Stimulated activated naive CD8-positive, alpha-beta T cell treated with anti-CD3 and anti-CD28 coated beads, Interleukin-15, Interleukin-2, amounts not matched to agents 100 U/mL and 50 U/mL, for 24 hours (primary cell): ENCODE measurements around the gene XAB2.

Experiments used
- ATAC-seq: fragments of 150-1000 bp; cut with Tn5 transposase; one replicate; pipeline ENCODE4 v1.10.0; 2021
- DNase-seq: peaks from one replicate; pipeline ENCODE4 v3.0.0; 2021

The XAB2 gene

DNA sequence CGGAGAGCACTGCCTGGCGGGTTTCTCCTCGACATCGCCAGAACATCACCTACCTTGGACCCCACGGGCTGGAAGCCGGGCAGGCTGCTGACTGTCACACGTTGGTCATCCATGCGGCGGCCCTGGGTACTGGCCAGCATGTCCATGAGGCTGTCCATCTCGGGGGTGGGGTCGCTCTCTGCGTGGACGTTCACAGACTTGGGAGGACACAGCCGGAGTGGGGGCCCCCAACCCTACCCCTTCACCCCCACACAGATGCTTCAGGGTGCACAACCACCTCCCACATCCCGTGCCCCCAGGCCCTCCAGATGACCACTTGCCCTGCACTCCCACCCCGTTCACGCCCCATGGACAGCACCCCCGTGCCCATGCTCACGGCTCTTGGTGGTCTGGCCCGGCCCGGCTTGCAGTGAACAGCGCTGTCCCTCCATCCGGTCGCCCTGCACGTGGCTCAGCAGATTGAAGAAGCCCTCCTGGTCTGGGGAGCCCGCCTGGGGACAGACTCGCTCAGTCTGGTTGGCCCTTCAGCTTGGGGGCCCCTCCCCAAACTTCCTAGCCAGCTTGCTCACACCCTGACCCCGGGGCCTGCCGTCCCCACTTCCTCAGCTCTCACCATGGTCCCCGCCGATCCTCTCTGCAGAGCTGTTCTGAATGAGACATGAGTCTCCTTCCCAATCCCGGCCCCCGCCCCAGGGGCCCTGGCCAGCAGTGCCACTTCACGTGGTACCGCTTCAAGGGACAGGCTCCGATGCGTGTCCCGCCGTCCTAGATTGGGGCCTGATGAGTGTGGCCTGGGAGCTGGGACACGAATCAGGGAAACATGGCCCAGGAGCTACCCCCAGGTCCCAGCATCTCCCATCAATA lies 3.2 kb upstream of the XAB2 start:
- ATAC-seq (no peak), DNase-seq (no peak)

- ATAC-seq (no peak), DNase-seq (no peak)
Observed at GRCh38 chr19:7631577-7631976, 2.2 kb upstream of the XAB2 start.

GRCh38 chr19:7628589-7629311 lies 595 bp downstream of the XAB2 start:
- no peak for ATAC-seq
- DNase-seq = no peak

- no peak for ATAC-seq
- no peak for DNase-seq
Observed at GRCh38 chr19:7627166-7627565, 2.2 kb downstream of the XAB2 start.

DNA sequence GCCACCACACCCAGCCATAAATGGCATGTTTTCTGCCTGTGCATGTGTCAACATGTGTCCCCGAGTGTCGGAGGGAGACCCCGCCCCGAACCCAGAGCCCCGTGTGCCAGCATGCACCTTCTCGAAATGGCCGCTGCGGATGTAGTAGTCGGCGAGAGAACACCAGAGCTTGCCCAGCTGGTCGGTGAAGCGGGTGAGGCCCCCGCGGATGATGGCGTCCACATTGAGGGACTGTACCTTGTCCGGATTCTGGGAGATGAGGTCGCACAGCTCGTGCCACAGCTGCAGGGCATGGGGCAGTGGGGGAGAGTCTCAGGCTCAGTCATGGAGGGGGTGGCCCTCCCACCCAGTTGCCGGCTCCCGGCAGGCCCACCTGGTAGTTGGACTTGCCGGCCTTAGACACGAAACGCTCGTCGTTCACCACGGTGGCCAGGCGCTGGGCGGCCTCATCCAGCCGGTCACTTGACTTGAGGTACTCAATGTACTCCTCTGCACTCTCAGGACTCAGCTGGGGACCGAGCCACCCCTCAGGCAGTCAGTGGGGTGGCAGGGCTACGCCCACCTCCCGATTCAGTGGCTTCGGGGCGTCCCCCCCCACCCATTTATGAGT lies 3.5 kb downstream of the XAB2 start:
- DNase-seq (no peak), ATAC-seq (no peak)

- ATAC-seq (no peak), DNase-seq (no peak)
Observed at GRCh38 chr19:7624810-7625209, 4.5 kb downstream of the XAB2 start.

DNA sequence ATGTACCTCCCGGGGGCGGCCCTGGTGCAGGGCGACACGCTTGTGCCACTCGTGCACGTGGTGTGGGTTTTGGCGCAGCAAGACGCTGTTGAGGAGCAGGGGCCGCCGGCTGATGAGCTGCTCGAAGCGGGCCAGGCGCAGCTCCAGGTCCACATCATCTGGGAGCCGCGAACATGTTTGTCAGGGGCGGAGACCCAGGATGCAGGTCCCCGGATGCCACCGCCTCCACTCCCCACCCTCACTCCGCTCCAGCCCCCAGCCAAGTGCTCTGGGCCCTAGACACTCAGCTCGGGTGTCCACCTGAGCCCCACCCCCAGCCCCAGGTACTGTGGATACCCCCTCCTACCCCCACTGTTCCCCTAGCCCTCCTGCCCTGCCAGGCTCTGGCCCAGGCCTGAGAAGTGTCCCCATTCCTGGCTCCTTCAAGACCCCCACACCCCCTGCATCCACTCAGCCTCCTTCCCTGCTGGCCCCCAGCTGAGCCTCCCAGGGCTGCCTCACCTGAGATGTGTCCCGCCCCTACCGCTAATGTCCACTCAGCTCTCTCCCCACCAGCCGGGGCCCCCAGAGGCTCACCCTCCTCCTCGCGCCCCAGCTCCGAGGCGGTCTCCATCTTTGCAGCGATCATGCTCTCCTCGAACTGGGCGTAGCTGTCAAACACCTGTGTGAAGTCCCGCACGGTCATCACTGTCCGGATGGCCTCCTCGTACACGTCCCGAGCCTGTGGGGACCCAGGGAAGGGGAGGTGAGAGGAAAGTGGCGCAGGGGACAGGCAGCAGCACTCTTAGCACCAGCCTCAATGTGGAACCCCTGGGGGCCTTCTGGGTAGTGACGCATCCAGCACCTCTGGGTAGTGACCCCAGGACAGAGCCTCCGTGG lies 5.4 kb downstream of the XAB2 start:
- ATAC-seq = no peak
- DNase-seq = no peak

DNA sequence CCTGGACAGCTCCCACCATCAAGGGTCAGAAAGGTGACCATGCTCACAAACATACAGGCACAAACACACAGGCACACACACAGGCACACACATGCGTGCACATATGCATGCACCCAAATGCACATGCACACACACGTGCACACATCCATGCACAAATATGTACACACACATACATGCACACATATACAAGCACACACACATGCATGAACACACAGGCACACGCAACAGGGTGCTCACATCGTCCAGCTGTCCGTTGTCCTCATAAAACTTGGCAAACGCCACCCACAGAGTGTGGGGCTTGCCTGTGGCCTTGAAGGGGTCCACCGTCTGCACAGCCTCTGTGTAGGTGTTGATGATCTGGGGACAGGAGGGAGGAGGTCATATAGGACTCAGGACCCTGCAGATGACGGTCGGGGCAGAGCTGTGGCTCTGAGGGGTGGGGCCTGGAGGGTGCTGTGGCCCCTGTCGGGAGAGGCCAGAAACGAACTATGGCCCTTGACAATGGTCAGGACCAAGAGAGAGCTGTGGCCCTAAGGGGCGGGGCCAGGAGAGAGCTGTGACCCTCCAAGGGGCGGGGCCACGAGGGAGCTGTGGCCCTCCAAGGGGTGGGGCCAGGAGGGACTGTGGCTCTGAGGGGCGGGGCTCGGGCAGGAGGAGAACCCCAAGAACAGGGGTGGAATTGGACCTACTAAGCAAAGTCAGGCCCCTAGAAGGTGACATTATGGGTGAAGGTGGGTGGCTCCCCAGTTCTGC lies 6.2 kb downstream of the XAB2 start:
- peak; percentile 28 for DNase-seq
- ATAC-seq = no peak

GRCh38 chr19:7620442-7621412 lies 8.6 kb downstream of the XAB2 start:
- no peak for ATAC-seq
- no peak for DNase-seq

DNA sequence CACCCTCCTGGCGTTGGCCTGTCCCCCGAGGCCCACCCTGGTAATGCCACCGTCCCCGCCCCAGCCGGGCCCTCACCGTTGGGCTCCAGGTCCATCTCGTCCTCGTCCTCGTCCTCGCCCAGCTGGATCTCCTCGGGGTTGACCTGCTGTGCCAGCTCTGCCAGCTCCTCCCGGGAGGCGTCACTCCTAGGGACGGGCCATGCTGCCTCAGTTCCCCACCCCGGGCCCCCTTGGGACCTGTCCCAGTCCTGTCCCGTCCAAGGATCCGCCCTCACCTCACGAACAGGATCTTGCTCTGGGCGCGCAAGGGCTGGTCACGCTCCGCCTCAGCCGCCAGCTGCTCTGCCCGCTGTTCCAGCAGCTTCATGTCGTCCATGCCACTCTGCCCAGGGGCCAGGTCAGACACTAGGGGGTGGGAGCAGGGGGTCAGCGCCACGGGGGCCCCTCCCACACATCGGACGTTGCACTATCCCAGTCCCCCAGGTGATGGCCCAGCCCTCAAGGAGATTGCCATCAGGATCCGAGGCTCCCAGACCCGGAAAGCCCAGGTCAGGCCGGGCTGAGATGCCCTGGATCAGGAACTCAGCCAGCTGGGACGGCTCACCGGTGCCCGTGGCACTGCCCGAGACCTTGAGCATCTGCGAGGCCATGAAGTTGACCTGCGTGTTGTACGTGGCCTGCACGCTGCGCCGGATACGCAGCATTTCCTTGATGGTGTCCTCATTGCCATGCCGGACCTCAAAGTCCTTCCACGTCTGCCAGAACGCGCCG lies 9.5 kb downstream of the XAB2 start:
- DNase-seq (no peak), ATAC-seq (no peak)

- DNase-seq (no peak), ATAC-seq (no peak)
Observed at GRCh38 chr19:7618771-7619510, 10.4 kb downstream of the XAB2 start.

DNA sequence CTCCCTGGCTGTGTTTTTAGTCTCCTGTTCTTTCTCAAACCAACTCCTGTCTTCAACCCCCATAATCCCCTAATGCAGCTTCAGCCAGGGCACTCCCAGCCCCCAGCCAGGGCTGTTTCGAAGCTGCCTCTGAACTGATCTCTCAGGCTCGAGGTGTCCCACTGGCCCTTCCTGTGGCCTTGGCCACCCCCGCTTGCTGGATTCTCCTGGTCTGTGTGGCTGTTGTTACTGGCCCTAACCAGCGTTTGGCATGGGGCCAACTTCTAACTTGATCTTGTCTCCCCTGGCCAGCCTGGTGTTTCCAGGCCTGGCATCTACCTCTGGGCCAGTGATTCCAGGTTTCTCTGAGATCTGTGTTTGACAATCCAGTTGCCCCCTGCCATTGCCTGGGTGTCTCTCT lies 11.0 kb downstream of the XAB2 start:
- no peak for ATAC-seq

GRCh38 chr19:7617735-7618134 lies 11.6 kb downstream of the XAB2 start:
- no peak for DNase-seq
- ATAC-seq = no peak

More for the DNA sequence above, 11.0 kb downstream of the XAB2 start:
- DNase-seq = no peak

DNA sequence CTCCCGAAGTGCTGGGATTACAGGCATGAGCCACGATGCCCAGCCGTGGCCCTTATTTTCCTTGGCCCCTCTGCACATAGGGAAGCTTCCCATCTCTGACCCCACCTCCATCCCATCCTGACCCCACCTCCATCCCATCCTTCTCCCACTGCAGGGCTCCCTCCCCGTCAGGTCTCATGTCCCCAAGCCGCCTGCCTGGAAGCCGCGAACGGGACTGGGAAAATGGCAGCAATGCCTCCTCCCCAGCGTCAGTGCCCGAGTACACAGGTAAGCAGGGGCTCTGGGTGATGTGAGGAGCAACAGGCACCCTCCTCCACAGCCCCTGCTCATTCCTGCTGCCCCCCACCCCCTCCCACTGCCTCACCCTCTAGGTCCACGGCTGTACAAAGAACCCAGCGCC lies 12.2 kb downstream of the XAB2 start:
- DNase-seq = no peak
- no peak for ATAC-seq

DNA sequence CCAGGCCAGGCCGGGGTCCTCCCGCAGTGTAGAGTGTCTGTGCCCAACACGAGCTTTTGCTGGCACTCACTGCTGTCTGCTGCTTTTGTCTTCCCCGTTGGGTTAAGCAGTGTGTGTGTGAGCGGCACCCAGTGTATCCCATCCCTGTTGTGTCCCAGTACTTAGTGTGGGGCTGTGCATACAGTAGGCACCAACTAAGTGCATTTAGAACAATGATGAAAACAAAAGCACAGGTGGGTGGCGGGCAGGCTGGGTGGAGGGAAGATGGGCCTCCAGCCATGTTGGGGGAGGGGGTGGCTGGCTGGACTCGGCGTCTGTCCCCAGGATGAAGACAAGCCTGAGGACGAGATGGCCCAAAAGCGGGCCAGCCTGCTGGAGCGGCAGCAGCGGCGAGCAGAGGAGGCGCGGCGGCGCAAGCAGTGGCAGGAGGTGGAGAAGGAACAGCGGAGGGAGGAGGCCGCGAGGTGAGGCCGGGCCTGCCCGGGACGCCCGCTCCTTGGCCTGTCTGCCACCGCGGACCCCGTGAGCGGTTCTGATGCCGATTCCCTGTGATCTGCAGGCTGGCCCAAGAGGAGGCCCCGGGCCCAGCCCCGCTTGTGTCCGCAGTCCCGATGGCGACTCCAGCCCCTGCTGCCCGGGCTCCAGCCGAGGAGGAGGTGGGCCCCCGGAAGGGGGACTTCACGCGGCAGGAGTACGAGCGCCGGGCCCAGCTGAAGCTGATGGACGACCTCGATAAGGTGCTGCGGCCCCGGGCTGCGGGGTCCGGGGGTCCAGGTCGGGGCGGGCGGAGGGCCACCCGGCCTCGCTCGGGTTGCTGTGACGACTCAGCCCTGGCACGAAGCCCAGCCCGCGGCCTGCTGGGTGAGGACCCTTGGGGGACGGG lies 14.2 kb downstream of the XAB2 start:
- DNase-seq = no peak
- ATAC-seq = no peak

GRCh38 chr19:7612282-7613274 lies 16.8 kb downstream of the XAB2 start:
- DNase-seq = no peak
- ATAC-seq = no peak
